GM18873 (cell line): ENCODE measurements around the gene FBN1.

Experiments used
- ATAC-seq: cut with Tn5 transposase; IDR thresholded peaks from one replicate; pipeline ENCODE4 v1.9.1; 2021; ENCODE audit warnings: mild to moderate bottlenecking, moderate library complexity, moderate number of reproducible peaks; ENCODE audit not compliant: unreplicated experiment, low FRiP score

FBN1 gene

GRCh38 chr15:48385031-48385830 is 260.3 kb downstream of the FBN1 start:
- ATAC-seq = no peak

GRCh38 chr15:48384616-48385015 is 260.9 kb downstream of the FBN1 start:
- ATAC-seq = no peak

- no peak for ATAC-seq
Measured at GRCh38 chr15:48383031-48383430, 262.5 kb downstream of the FBN1 start.

- ATAC-seq = no peak
Measured at GRCh38 chr15:48381861-48382260, 263.6 kb downstream of the FBN1 start.

GRCh38 chr15:48380198-48380597 is 265.3 kb downstream of the FBN1 start:
- ATAC-seq = no peak

GRCh38 chr15:48375767-48376166 is 269.7 kb downstream of the FBN1 start:
- ATAC-seq = no peak

- ATAC-seq = no peak
Measured at GRCh38 chr15:48374472-48374871, 271.0 kb downstream of the FBN1 start.

- ATAC-seq = no peak
Measured at GRCh38 chr15:48373821-48374451, 271.6 kb downstream of the FBN1 start.

GRCh38 chr15:48371961-48372360 is 273.5 kb downstream of the FBN1 start:
- ATAC-seq = no peak

- ATAC-seq = no peak
Measured at GRCh38 chr15:48371550-48371949, 274.0 kb downstream of the FBN1 start.

- ATAC-seq = no peak
Measured at GRCh38 chr15:48370460-48370859, 275.0 kb downstream of the FBN1 start.

- ATAC-seq = no peak
Measured at GRCh38 chr15:48367483-48367882, 278.0 kb downstream of the FBN1 start.

- ATAC-seq = no peak
Measured at GRCh38 chr15:48366584-48367312, 278.8 kb downstream of the FBN1 start.

GRCh38 chr15:48365575-48365974 is 279.9 kb downstream of the FBN1 start:
- ATAC-seq = no peak

GRCh38 chr15:48363474-48363873 is 282.0 kb downstream of the FBN1 start:
- ATAC-seq = no peak

GRCh38 chr15:48361685-48362084 is 283.8 kb downstream of the FBN1 start:
- ATAC-seq = no peak

GRCh38 chr15:48360841-48361240 is 284.7 kb downstream of the FBN1 start:
- no peak for ATAC-seq
